ENCODE results near the gene ACIN1. TPM values are rescaled to one million over a fixed set of nuclear protein-coding genes. Genes with fewer than 3 reads are reported as not detected.

The ACIN1 gene
- total RNA-seq, 2 experiments from 2014 or later, result 132 to 139 TPM

- H3K9me3 Mint-ChIP-seq, result no peaks in the 10 kb centered on the region
- TF ChIP-seq, protein P1, sequence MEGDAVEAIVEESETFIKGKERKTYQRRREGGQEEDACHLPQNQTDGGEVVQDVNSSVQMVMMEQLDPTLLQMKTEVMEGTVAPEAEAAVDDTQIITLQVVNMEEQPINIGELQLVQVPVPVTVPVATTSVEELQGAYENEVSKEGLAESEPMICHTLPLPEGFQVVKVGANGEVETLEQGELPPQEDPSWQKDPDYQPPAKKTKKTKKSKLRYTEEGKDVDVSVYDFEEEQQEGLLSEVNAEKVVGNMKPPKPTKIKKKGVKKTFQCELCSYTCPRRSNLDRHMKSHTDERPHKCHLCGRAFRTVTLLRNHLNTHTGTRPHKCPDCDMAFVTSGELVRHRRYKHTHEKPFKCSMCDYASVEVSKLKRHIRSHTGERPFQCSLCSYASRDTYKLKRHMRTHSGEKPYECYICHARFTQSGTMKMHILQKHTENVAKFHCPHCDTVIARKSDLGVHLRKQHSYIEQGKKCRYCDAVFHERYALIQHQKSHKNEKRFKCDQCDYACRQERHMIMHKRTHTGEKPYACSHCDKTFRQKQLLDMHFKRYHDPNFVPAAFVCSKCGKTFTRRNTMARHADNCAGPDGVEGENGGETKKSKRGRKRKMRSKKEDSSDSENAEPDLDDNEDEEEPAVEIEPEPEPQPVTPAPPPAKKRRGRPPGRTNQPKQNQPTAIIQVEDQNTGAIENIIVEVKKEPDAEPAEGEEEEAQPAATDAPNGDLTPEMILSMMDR (IDR thresholded peaks at IDR 0.05), result no peak
- peaks cover 23% of the 10 kb centered on the region for H3K4me1 Mint-ChIP-seq (ENCODE audit: low read depth)
- H3K27ac Mint-ChIP-seq, result no peak overlapping the region
- intact Hi-C loops (cut with micrococcal nuclease), result no loop called here
- no peak overlapping the region for H3K4me3 Mint-ChIP-seq
- DNase-seq, result no peak
- CTCF ChIA-PET, result interaction anchor here (0.9 to 5.2 kb wide), 7 partner anchors 9 to 89 kb away, joined by 3 to 46 read pairs (median 6); no protein-coding TSS in a partner anchor
- no peaks in the 10 kb centered on the region for H3K27me3 Mint-ChIP-seq
- POLR2A ChIA-PET, result interaction anchor here (1.3 kb wide), 1 partner anchor 26 kb away, joined by 4 read pairs; no protein-coding TSS in a partner anchor
- H3K36me3 Mint-ChIP-seq (ENCODE audit: low read depth), result peaks cover 31% of the 10 kb centered on the region
- ATAC-seq, result no peak
Measured at GRCh38 chr14:23097786-23098185, 2.9 kb upstream of the ACIN1 start.

- ChIA-PET POLR2A (interaction anchor here (0.6 to 2.7 kb wide), 19 partner anchors 10 to 565 kb away, joined by 3 to 13 read pairs (median 4); partner anchors contain the start of genes CEBPE, PABPN1, PPP1R3E and RBM23), CTCF (interaction anchor here (0.6 to 5.2 kb wide), 22 partner anchors 10 to 231 kb away, joined by 3 to 56 read pairs (median 5); partner anchors contain the start of genes AJUBA, CDH24 and PRMT5)
- ATAC-seq, result peak; percentile 91
- Mint-ChIP-seq H3K9me3 (no peaks in the 10 kb centered on the region), H3K27me3 (no peaks in the 10 kb centered on the region), H3K4me1 (ENCODE audit: low read depth) (peaks cover 34% of the 10 kb centered on the region), H3K27ac (no peak within 1 kb of the TSS), H3K36me3 (ENCODE audit: low read depth) (peaks cover 41% of the 10 kb centered on the region), H3K4me3 (no peak within 1 kb of the TSS)
- TF ChIP-seq, protein P1 (IDR thresholded peaks at IDR 0.05), result no peak
- DNase-seq, result peak; percentile 100
- intact Hi-C loops (cut with micrococcal nuclease), result no loop called here
Measured at GRCh38 chr14:23095196-23096108, 516 bp upstream of the ACIN1 start, which contains the start of gene C14orf119. TSS of gene C14orf119 (plus strand) at chr14:23095505. CDS start at chr14:23097659, 2,154 bp downstream.

GRCh38 chr14:23093991-23094665 is 808 bp downstream of the ACIN1 start:
- no peak overlapping the region for H3K4me3 Mint-ChIP-seq
- no peak for ATAC-seq
- POLR2A ChIA-PET, result interaction anchor here (0.6 to 2.7 kb wide), 14 partner anchors 9 to 505 kb away, joined by 3 to 13 read pairs (median 4); partner anchors contain the start of genes CEBPE, DAD1, PABPN1 and PPP1R3E
- TF ChIP-seq, protein P1 (IDR thresholded peaks at IDR 0.05), result no peak
- no peak overlapping the region for H3K27ac Mint-ChIP-seq
- peaks cover 38% of the 10 kb centered on the region for H3K4me1 Mint-ChIP-seq (ENCODE audit: low read depth)
- no peak for DNase-seq
- no peaks in the 10 kb centered on the region for H3K9me3 Mint-ChIP-seq
- intact Hi-C loops (cut with micrococcal nuclease), result no loop called here
- CTCF ChIA-PET, result interaction anchor here (0.6 to 5.2 kb wide), 18 partner anchors 9 to 232 kb away, joined by 3 to 56 read pairs (median 6); partner anchors contain the start of genes AJUBA and CDH24
- peaks cover 48% of the 10 kb centered on the region for H3K36me3 Mint-ChIP-seq (ENCODE audit: low read depth)
- no peaks in the 10 kb centered on the region for H3K27me3 Mint-ChIP-seq

GRCh38 chr14:23093526-23093925 is 1.4 kb downstream of the ACIN1 start:
- peaks cover 38% of the 10 kb centered on the region for H3K4me1 Mint-ChIP-seq (ENCODE audit: low read depth)
- TF ChIP-seq, protein P1 (IDR thresholded peaks at IDR 0.05), result no peak
- no peaks in the 10 kb centered on the region for H3K27me3 Mint-ChIP-seq
- no peak overlapping the region for H3K4me3 Mint-ChIP-seq
- ATAC-seq, result no peak
- POLR2A ChIA-PET, result interaction anchor here (2.6 to 2.7 kb wide), 2 partner anchors 8 to 16 kb away, joined by 12 to 13 read pairs; no protein-coding TSS in a partner anchor
- H3K27ac Mint-ChIP-seq, result no peak overlapping the region
- DNase-seq, result no peak
- no peaks in the 10 kb centered on the region for H3K9me3 Mint-ChIP-seq
- CTCF ChIA-PET, result interaction anchor here (1.4 to 5.2 kb wide), 6 partner anchors 13 to 134 kb away, joined by 4 to 56 read pairs (median 16); no protein-coding TSS in a partner anchor
- intact Hi-C loops (cut with micrococcal nuclease), result no loop called here
- H3K36me3 Mint-ChIP-seq (ENCODE audit: low read depth), result peaks cover 42% of the 10 kb centered on the region

All from activated CD8-positive, alpha-beta T cell treated with anti-CD3 and anti-CD28 coated beads for 36 hours (primary cell).